GM18861 (cell line): ENCODE measurements around the gene ITCH.
"Not testable (repeated sequence)": the region's sequence is repeated elsewhere in the genome, so short reads cannot be mapped to it uniquely, and the experiment has no call there.

Source experiments
- ATAC-seq: cut with Tn5 transposase; IDR thresholded peaks from one replicate; pipeline ENCODE4 v1.9.1; 2021; ENCODE audit not compliant: unreplicated experiment

ITCH gene

GRCh38 chr20:34343458-34344211, 19.4 kb upstream of the ITCH start:
- ATAC-seq = no peak

- no peak for ATAC-seq
Measured at GRCh38 chr20:34344238-34344637, 18.8 kb upstream of the ITCH start.

- ATAC-seq = no peak
Measured at GRCh38 chr20:34345402-34345736, 17.7 kb upstream of the ITCH start.

- not testable (repeated sequence) for ATAC-seq
Measured at GRCh38 chr20:34345839-34346532, 17.1 kb upstream of the ITCH start.

GRCh38 chr20:34346533-34346865, 16.6 kb upstream of the ITCH start:
- ATAC-seq = not testable (repeated sequence)

- no peak for ATAC-seq
Measured at GRCh38 chr20:34347571-34347970, 15.5 kb upstream of the ITCH start.

GRCh38 chr20:34350095-34350494, 13.0 kb upstream of the ITCH start:
- ATAC-seq = no peak

- not testable (repeated sequence) for ATAC-seq
Measured at GRCh38 chr20:34353467-34353866, 9.6 kb upstream of the ITCH start.

GRCh38 chr20:34355427-34355826, 7.6 kb upstream of the ITCH start:
- no peak for ATAC-seq

GRCh38 chr20:34359729-34360128, 3.3 kb upstream of the ITCH start:
- not testable (repeated sequence) for ATAC-seq

GRCh38 chr20:34362502-34363061, 491 bp upstream of the ITCH start:
- no peak for ATAC-seq

GRCh38 chr20:34363465-34364222, 571 bp downstream of the ITCH start:
- ATAC-seq = peak; percentile 27

- no peak for ATAC-seq
Measured at GRCh38 chr20:34364223-34364506, 1.1 kb downstream of the ITCH start.

GRCh38 chr20:34365765-34366213, 2.7 kb downstream of the ITCH start:
- ATAC-seq = no peak

GRCh38 chr20:34367155-34367554, 4.1 kb downstream of the ITCH start:
- ATAC-seq = no peak

- ATAC-seq = not testable (repeated sequence)
Measured at GRCh38 chr20:34367911-34368310, 4.8 kb downstream of the ITCH start.

GRCh38 chr20:34368547-34368946, 5.5 kb downstream of the ITCH start:
- ATAC-seq = no peak

GRCh38 chr20:34369265-34369664, 6.2 kb downstream of the ITCH start:
- ATAC-seq = no peak

GRCh38 chr20:34370062-34370461, 7.0 kb downstream of the ITCH start:
- no peak for ATAC-seq

- ATAC-seq = no peak
Measured at GRCh38 chr20:34373445-34373844, 10.4 kb downstream of the ITCH start.

GRCh38 chr20:34374209-34374760, 11.2 kb downstream of the ITCH start:
- ATAC-seq = no peak
